Esophagus muscularis mucosa (tissue), 4 donors: ENCODE results near the gene PLCB2.
A peak's percentile ranks its signal among the peaks of the same experiment; 100 is the strongest.

Experiments used
- CTCF ChIP-seq, 3 experiments: fragments of 200-600 bp in 2 of 3; fragments of 450-650 bp in 1 of 3; sonication (generic) in 2 of 3; IDR thresholded peaks; one replicate each; pipeline ENCODE4 v1.5.1; 2017 to 2019; ENCODE audit warnings: antibody characterized with exemption in 3 of 3, mild to moderate bottlenecking in 2 of 3, moderate library complexity in 1 of 3
- EP300 ChIP-seq: sonication (generic); formaldehyde crosslinking; IDR thresholded peaks from one replicate; pipeline ENCODE4 v1.6.1; 2017; ENCODE audit warnings: antibody characterized with exemption
- POLR2A ChIP-seq: fragments of 450-650 bp; IDR thresholded peaks from one replicate; pipeline ENCODE4 v1.6.1; 2017; ENCODE audit warnings: antibody characterized with exemption, moderate library complexity, mild to moderate bottlenecking, low read depth

GRCh38 chr15:40307421-40308211 is at the start of gene PLCB2:
- TF ChIP-seq CTCF (IDR thresholded peaks at IDR 0.05) (peak; percentile 11 to 20 (median 14)), POLR2A (no peak), EP300 (no peak)
